HUES6 (cell line): ENCODE measurements around the gene PALLD.

Source experiments
- H3K27ac ChIP-seq: 2 replicates; pipeline ENCODE4 v1.7.0; 2013; ENCODE audit warnings: low read depth, mild to moderate bottlenecking, low read length, inconsistent platforms
- H3K27me3 ChIP-seq: 2 replicates; pipeline ENCODE4 v1.6.1; 2013; ENCODE audit warnings: low read length; ENCODE audit not compliant: control insufficient read depth, insufficient read depth
- H3K36me3 ChIP-seq: 2 replicates; pipeline ENCODE4 v1.6.1; 2013; ENCODE audit warnings: low read length; ENCODE audit not compliant: control insufficient read depth, insufficient read depth
- H3K4me1 ChIP-seq: 2 replicates; pipeline ENCODE4 v1.6.1; 2013; ENCODE audit warnings: low read length; ENCODE audit not compliant: control insufficient read depth, insufficient read depth
- H3K4me3 ChIP-seq: 2 replicates; pipeline ENCODE4 v1.5.1; 2013; ENCODE audit warnings: low read depth, low read length
- H3K9ac ChIP-seq: one replicate; pipeline ENCODE4 v1.6.1; 2013; ENCODE audit warnings: mild to moderate bottlenecking, low read length
- H3K9me3 ChIP-seq: 2 replicates; pipeline ENCODE4 v1.6.1; 2013; ENCODE audit warnings: low read depth, low read length; ENCODE audit not compliant: control insufficient read depth, insufficient read depth

PALLD gene

DNA sequence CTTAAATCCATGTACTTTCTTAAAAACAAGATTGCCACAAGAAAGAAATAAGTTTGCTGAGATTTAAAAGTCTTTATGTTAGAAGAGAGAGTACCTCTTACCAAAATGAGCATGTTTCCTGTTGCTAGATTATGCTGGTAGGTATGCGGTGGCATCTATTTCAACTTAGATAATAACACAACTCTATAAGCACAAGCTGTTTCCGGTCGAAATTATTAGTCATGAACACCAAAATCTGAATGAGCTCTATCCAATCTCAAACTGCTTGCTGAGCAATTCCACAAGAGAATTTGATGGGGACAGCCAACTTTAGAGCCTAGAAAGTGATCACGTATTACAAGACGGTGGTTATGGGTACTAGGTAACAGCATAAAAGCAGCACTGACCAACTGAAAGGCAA lies 463.9 kb downstream of the PALLD start:
- Histone ChIP-seq H3K4me3 (no peak overlapping the region), H3K27ac (no peak overlapping the region), H3K9ac (no peak overlapping the region), H3K4me1 (no peaks in the 10 kb centered on the region), H3K9me3 (no peaks in the 10 kb centered on the region), H3K27me3 (no peaks in the 10 kb centered on the region), H3K36me3 (no peaks in the 10 kb centered on the region)

DNA sequence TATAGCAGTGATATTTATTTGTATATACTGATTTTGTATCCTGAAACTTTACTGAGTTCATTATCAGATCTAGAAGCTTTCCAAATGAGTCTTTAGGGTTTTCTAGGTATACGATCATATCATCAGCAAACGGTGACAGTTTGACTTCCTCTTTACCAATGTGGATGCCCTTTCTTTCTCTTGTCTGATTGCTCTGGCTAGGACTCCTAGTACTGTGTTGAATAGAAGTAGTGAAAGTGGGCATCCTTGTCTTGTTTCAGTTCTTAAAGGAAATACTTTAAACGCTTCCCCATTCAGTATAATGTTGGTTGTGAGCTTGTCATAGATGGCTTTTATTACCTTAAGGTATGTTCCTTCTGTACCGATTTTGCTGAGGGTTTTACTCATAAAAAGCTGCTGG lies 475.7 kb downstream of the PALLD start:
- no peak overlapping the region for H3K27ac ChIP-seq
- H3K9ac ChIP-seq = no peak overlapping the region
- H3K9me3 ChIP-seq = peaks cover 32% of the 10 kb centered on the region
- H3K4me1 ChIP-seq = no peaks in the 10 kb centered on the region
- H3K4me3 ChIP-seq = no peak overlapping the region
- peaks cover 36% of the 10 kb centered on the region for H3K36me3 ChIP-seq
- H3K27me3 ChIP-seq = no peaks in the 10 kb centered on the region
